Measurements from ENCODE around the gene HMX2.

DNA sequence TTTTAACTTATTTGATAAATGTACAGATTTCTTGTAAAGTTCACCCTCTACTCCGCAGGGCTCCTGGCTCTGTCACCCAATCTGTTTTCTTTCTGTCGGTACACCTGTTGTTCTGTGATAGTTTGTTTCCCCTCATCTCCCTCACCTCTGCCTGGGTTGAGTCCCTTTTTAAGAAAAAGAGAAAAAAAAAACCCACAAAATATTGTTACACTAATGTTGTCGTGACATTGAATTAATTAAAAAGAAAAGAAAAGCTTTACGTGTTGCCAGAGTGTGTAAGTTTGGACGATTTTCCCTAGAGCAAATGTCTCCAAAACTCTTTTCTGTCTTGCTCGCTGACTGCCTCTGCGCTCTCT, 8.8 kb upstream of the HMX2 start:
- TF ChIP-seq, protein P1, sequence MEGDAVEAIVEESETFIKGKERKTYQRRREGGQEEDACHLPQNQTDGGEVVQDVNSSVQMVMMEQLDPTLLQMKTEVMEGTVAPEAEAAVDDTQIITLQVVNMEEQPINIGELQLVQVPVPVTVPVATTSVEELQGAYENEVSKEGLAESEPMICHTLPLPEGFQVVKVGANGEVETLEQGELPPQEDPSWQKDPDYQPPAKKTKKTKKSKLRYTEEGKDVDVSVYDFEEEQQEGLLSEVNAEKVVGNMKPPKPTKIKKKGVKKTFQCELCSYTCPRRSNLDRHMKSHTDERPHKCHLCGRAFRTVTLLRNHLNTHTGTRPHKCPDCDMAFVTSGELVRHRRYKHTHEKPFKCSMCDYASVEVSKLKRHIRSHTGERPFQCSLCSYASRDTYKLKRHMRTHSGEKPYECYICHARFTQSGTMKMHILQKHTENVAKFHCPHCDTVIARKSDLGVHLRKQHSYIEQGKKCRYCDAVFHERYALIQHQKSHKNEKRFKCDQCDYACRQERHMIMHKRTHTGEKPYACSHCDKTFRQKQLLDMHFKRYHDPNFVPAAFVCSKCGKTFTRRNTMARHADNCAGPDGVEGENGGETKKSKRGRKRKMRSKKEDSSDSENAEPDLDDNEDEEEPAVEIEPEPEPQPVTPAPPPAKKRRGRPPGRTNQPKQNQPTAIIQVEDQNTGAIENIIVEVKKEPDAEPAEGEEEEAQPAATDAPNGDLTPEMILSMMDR (IDR thresholded peaks at IDR 0.05), result no peak
- TF ChIP-seq EP300 (IDR thresholded peaks at IDR 0.05), result no peak
